ENCODE data around the gene PIF1. TPM values are rescaled to one million over a fixed set of nuclear protein-coding genes. Genes with fewer than 3 reads are reported as not detected.
"Not testable (repeated sequence)": the region's sequence is repeated elsewhere in the genome, so short reads cannot be mapped to it uniquely, and the experiment has no call there.

PIF1 gene
- total and polyA plus RNA-seq, 3 experiments from 2014 or later = 0.25 to 14.7 (median 14.6) TPM

DNA sequence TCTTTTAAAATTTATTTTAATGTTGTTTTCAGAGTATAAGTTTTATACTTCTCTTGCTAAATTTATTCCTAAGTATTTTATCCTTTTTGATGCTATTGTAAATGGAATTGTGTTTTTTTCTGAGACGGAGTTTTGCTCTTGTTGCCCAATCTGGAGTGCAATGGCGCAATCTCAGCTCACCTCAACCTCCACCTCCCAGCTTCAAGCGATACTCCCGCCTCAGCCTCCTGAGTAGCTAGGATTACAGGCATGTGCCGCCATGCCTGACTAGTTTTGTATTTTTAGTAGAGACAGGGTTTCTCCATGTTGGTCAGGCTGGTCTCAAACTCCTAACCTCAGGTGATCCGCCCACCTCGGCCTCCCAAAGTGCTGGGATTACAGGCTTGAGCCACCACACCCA is 30.1 kb downstream of the PIF1 start:
- H3K27ac ChIP-seq (ENCODE audit: low read depth, low read length); H3K9me3 ChIP-seq (ENCODE audit: low read length); H3K36me3 ChIP-seq (ENCODE audit: insufficient read depth, low read length); CTCF ChIA-PET; H3K27me3 ChIP-seq (ENCODE audit: insufficient read depth, low read length, poor library complexity, severe bottlenecking); H3K27ac Mint-ChIP-seq; H3K4me1 Mint-ChIP-seq; H3K4me3 ChIP-seq (ENCODE audit: low read length); POLR2A ChIA-PET; H3K36me3 Mint-ChIP-seq; H3K4me3 Mint-ChIP-seq; DNase-seq; H3K9me3 Mint-ChIP-seq; H3K4me1 ChIP-seq (ENCODE audit: insufficient read depth, low read length); H3K27me3 Mint-ChIP-seq: not testable (repeated sequence)

DNA sequence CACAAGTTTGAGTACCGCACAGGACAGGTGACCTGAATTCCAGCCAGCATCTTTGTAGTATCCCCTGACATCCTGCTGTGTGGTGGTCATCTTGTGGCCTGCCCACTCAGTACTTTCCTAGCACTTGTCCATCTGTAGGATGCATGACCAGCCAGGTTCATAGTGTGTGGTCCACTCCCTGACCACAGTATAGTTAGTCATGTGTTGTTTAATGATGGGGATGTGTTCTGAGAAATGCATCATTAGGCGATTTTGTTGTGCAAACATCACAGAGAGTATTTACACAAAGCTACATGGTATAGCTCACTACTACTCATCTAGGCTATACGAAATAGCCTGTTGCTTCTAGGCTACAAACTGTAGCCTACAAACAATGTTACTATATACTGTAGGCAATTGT is 33.2 kb downstream of the PIF1 start:
- no peak for DNase-seq
- Histone ChIP-seq H3K36me3 (ENCODE audit: insufficient read depth, low read length) (no peaks in the 10 kb centered on the region), H3K4me3 (ENCODE audit: low read length) (no peak overlapping the region), H3K4me1 (ENCODE audit: insufficient read depth, low read length) (no peaks in the 10 kb centered on the region), H3K27me3 (ENCODE audit: insufficient read depth, low read length, poor library complexity, severe bottlenecking) (no peaks in the 10 kb centered on the region), H3K27ac (ENCODE audit: low read depth, low read length) (no peak overlapping the region), H3K9me3 (ENCODE audit: low read length) (no peaks in the 10 kb centered on the region)
- Mint-ChIP-seq H3K4me3 (no peak overlapping the region), H3K27ac (no peak overlapping the region), H3K4me1 (no peaks in the 10 kb centered on the region), H3K9me3 (no peaks in the 10 kb centered on the region), H3K27me3 (no peaks in the 10 kb centered on the region), H3K36me3 (no peaks in the 10 kb centered on the region)
- CTCF ChIA-PET = interaction anchor here (1.4 kb wide), 1 partner anchor 18 kb away, joined by 3 read pairs; no protein-coding TSS in a partner anchor
- POLR2A ChIA-PET = no interaction called here

DNA sequence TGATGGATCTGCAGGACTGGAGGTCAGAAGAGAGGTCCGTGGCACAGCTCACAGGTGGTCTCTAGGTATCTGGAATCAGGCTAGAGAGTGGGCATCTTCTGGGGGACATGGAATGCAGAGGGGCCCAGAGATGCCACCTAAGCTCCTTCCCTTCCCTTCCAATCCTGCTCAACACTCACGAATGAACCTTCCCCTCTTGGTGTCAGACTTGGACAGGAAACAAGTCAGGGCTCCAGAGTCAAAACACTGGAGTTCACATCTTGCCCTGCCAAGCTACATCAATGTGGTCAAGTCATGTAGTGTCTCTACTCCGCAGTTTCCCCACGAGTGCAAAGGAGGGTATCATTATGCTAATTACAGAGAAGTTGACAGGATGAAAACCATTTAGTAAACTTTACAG is 34.0 kb downstream of the PIF1 start:
- no peaks in the 10 kb centered on the region for H3K4me1 Mint-ChIP-seq
- CTCF ChIA-PET = interaction anchor here (0.9 to 1.3 kb wide), 2 partner anchors 10 to 18 kb away, joined by 3 to 4 read pairs; no protein-coding TSS in a partner anchor
- no peaks in the 10 kb centered on the region for H3K36me3 ChIP-seq (ENCODE audit: insufficient read depth, low read length)
- H3K9me3 ChIP-seq (ENCODE audit: low read length) = no peaks in the 10 kb centered on the region
- no peaks in the 10 kb centered on the region for H3K36me3 Mint-ChIP-seq
- no peak overlapping the region for H3K27ac Mint-ChIP-seq
- H3K27me3 ChIP-seq (ENCODE audit: insufficient read depth, low read length, poor library complexity, severe bottlenecking) = no peaks in the 10 kb centered on the region
- H3K4me3 ChIP-seq (ENCODE audit: low read length) = no peak overlapping the region
- POLR2A ChIA-PET = no interaction called here
- no peaks in the 10 kb centered on the region for H3K27me3 Mint-ChIP-seq
- H3K4me1 ChIP-seq (ENCODE audit: insufficient read depth, low read length) = no peaks in the 10 kb centered on the region
- no peak for DNase-seq
- no peak overlapping the region for H3K4me3 Mint-ChIP-seq
- H3K9me3 Mint-ChIP-seq = no peaks in the 10 kb centered on the region
- no peak overlapping the region for H3K27ac ChIP-seq (ENCODE audit: low read depth, low read length)

DNA sequence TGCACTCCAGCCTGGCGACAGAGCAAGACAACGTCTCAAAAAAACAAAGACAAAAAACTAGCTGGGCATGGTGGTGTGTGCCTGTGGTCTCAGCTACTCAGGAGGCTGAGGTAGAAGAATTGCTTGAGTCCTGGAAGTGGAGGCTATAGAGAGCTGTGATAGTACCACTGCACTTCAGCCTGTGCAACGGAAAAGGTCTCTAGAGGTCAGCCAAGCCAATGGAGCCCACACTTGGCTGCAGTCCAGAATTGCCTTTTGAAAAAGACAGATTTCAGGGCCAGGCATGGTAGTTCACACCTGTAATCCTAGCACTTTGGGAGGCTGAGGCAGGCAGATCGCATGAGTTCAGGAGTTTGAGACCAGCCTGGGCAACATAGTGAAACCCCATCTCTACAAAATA is 41.7 kb downstream of the PIF1 start:
- H3K27ac ChIP-seq (ENCODE audit: low read depth, low read length) = no peak overlapping the region
- no peaks in the 10 kb centered on the region for H3K36me3 Mint-ChIP-seq
- no peaks in the 10 kb centered on the region for H3K9me3 Mint-ChIP-seq
- H3K27me3 ChIP-seq (ENCODE audit: insufficient read depth, low read length, poor library complexity, severe bottlenecking) = no peaks in the 10 kb centered on the region
- H3K4me1 ChIP-seq (ENCODE audit: insufficient read depth, low read length) = no peaks in the 10 kb centered on the region
- no peak overlapping the region for H3K27ac Mint-ChIP-seq
- H3K9me3 ChIP-seq (ENCODE audit: low read length) = no peaks in the 10 kb centered on the region
- H3K27me3 Mint-ChIP-seq = peaks cover 0 to 2% of the 10 kb centered on the region in 2 donors
- H3K36me3 ChIP-seq (ENCODE audit: insufficient read depth, low read length) = no peaks in the 10 kb centered on the region
- H3K4me1 Mint-ChIP-seq = peaks cover 11 to 16% (median 12%) of the 10 kb centered on the region in 3 donors
- ChIA-PET POLR2A (no interaction called here), CTCF (no interaction called here)
- no peak overlapping the region for H3K4me3 Mint-ChIP-seq
- no peak for DNase-seq
- H3K4me3 ChIP-seq (ENCODE audit: low read length) = no peak overlapping the region

DNA sequence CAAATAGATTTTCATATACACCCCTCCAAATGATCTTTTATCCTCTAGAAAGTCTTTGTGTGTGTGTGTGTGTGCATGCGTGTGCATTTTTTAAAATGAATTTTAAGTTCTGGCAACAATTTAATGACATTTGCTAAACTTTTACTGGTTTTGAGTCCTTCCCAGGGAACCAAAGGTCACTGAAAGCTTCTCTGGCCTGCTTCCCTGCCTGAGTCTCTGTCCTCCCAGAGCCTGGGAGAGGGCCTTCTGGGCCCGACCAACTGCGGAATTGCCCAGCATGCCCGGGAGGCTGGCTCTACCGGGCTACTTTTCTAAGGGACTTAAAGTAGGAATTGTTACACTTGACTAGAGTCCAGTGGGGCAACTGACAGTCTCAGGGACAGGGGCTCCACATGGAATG is 42.7 kb downstream of the PIF1 start:
- ChIA-PET POLR2A (no interaction called here), CTCF (no interaction called here)
- Histone ChIP-seq H3K4me3 (ENCODE audit: low read length) (no peak overlapping the region), H3K27ac (ENCODE audit: low read depth, low read length) (no peak overlapping the region), H3K9me3 (ENCODE audit: low read length) (no peaks in the 10 kb centered on the region), H3K4me1 (ENCODE audit: insufficient read depth, low read length) (no peaks in the 10 kb centered on the region), H3K36me3 (ENCODE audit: insufficient read depth, low read length) (no peaks in the 10 kb centered on the region), H3K27me3 (ENCODE audit: insufficient read depth, low read length, poor library complexity, severe bottlenecking) (no peaks in the 10 kb centered on the region)
- Mint-ChIP-seq H3K27me3 (peaks cover 0 to 2% of the 10 kb centered on the region in 2 donors), H3K9me3 (no peaks in the 10 kb centered on the region), H3K36me3 (no peaks in the 10 kb centered on the region), H3K4me3 (no peak overlapping the region), H3K27ac (peak overlapping the region in 2 of 8 donors; percentile 36 to 58), H3K4me1 (peaks cover 11 to 16% (median 12%) of the 10 kb centered on the region in 3 donors)
- no peak for DNase-seq

DNA sequence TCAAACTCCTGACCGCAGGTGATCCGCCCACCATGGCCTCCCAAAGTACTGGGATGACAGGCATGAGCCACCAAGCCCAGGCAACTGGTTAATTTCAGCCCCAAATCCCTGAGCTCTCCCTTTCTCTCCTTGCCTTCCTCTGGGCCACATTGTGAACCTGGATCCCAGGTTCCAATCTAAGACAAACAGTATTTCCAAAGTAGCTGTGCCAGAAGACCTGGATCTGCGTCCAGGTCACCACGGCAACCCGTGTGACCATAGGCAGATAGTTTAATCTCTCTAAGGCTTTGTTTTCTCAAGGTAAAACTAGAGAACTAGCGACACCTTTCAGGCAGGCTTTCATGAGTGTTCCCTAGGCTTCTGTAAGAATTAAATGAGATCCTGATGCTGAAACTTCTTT is 44.1 kb downstream of the PIF1 start:
- Mint-ChIP-seq H3K9me3 (no peaks in the 10 kb centered on the region), H3K36me3 (no peaks in the 10 kb centered on the region), H3K4me3 (no peak overlapping the region), H3K27ac (peak overlapping the region in 1 of 8 donors; percentile 6), H3K4me1 (peaks cover 11 to 16% (median 16%) of the 10 kb centered on the region in 3 donors), H3K27me3 (peaks cover 9 to 12% of the 10 kb centered on the region in 2 donors)
- no peak overlapping the region for H3K4me3 ChIP-seq (ENCODE audit: low read length)
- no peaks in the 10 kb centered on the region for H3K9me3 ChIP-seq (ENCODE audit: low read length)
- ChIA-PET POLR2A (interaction anchor here (0.9 kb wide), 1 partner anchor 29 kb away, joined by 3 read pairs; no protein-coding TSS in a partner anchor), CTCF (no interaction called here)
- no peak for DNase-seq
- no peaks in the 10 kb centered on the region for H3K4me1 ChIP-seq (ENCODE audit: insufficient read depth, low read length)
- no peaks in the 10 kb centered on the region for H3K36me3 ChIP-seq (ENCODE audit: insufficient read depth, low read length)
- H3K27me3 ChIP-seq (ENCODE audit: insufficient read depth, low read length, poor library complexity, severe bottlenecking) = no peaks in the 10 kb centered on the region
- H3K27ac ChIP-seq (ENCODE audit: low read depth, low read length) = no peak overlapping the region

DNA sequence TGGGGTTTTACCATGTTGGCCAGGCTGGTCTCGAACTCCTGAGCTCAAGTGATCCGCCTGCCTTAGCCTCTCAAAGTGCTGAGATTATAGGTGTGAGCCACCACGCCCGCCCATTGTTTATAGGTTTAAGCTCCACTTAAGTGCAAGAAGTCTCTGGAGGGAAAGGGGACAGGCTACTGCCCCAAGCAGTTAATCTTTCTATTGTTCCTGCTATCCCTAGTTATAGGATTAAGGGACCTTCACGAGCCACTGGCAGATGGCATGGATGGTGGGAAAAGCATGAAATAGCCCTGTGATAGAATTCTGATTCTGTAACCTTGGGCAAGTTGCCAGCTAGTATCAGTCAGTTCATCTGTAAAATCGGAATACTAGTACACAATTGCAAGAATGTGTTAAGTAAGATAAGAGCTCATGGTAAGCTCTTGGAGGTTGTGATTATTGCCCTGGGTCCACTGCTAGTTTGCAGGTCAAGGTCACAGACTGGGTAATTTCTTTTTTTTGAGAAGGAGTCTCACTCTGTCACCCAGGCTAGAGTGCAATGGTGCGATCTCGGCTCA is 44.8 kb downstream of the PIF1 start:
- no peaks in the 10 kb centered on the region for H3K36me3 ChIP-seq (ENCODE audit: insufficient read depth, low read length)
- H3K4me1 ChIP-seq (ENCODE audit: insufficient read depth, low read length) = no peaks in the 10 kb centered on the region
- Mint-ChIP-seq H3K27me3 (peaks cover 9 to 12% of the 10 kb centered on the region in 2 donors), H3K4me3 (no peak overlapping the region), H3K4me1 (peaks cover 11 to 20% (median 16%) of the 10 kb centered on the region in 3 donors), H3K36me3 (no peaks in the 10 kb centered on the region), H3K27ac (no peak overlapping the region), H3K9me3 (no peaks in the 10 kb centered on the region)
- H3K9me3 ChIP-seq (ENCODE audit: low read length) = no peaks in the 10 kb centered on the region
- no peak overlapping the region for H3K27ac ChIP-seq (ENCODE audit: low read depth, low read length)
- DNase-seq = no peak
- no peaks in the 10 kb centered on the region for H3K27me3 ChIP-seq (ENCODE audit: insufficient read depth, low read length, poor library complexity, severe bottlenecking)
- H3K4me3 ChIP-seq (ENCODE audit: low read length) = no peak overlapping the region
- ChIA-PET CTCF (no interaction called here), POLR2A (interaction anchor here (0.6 to 0.9 kb wide), 2 partner anchors 29 to 271 kb away, joined by 3 read pairs; no protein-coding TSS in a partner anchor)

DNA sequence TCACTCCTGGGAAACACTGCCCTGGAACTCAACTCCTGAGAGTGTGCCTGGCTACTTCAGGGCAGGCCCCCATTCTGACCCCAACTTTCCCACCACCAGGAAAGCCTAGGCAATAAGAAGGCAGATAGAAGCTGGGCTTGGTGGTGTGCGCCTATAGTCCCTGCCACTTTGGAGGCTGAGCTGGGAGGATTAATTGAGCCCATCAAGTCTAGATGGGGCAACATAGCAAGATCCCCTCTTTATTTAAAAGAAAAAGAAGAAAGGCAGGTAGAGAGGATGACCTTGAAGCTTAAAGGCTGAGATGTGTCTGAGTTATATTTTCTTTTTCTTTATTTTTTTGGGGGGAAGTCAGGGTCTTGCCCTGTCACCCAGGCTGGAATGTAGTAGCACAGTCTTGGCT is 45.8 kb downstream of the PIF1 start:
- no peaks in the 10 kb centered on the region for H3K9me3 ChIP-seq (ENCODE audit: low read length)
- H3K4me1 ChIP-seq (ENCODE audit: insufficient read depth, low read length) = no peaks in the 10 kb centered on the region
- CTCF ChIA-PET = interaction anchor here (1.6 kb wide), 1 partner anchor 30 kb away, joined by 5 read pairs; no protein-coding TSS in a partner anchor
- POLR2A ChIA-PET = no interaction called here
- Mint-ChIP-seq H3K4me1 (peaks cover 11 to 20% (median 16%) of the 10 kb centered on the region in 3 donors), H3K4me3 (no peak overlapping the region), H3K27ac (no peak overlapping the region), H3K27me3 (peaks cover 9 to 12% of the 10 kb centered on the region in 2 donors), H3K9me3 (no peaks in the 10 kb centered on the region), H3K36me3 (no peaks in the 10 kb centered on the region)
- no peak overlapping the region for H3K4me3 ChIP-seq (ENCODE audit: low read length)
- no peak overlapping the region for H3K27ac ChIP-seq (ENCODE audit: low read depth, low read length)
- no peaks in the 10 kb centered on the region for H3K27me3 ChIP-seq (ENCODE audit: insufficient read depth, low read length, poor library complexity, severe bottlenecking)
- DNase-seq = no peak
- no peaks in the 10 kb centered on the region for H3K36me3 ChIP-seq (ENCODE audit: insufficient read depth, low read length)
